ENCODE data around the gene CDC42BPA.

The CDC42BPA gene

GRCh38 chr1:226943156-226943555 is 375.1 kb downstream of the CDC42BPA start:
- H3K9ac ChIP-seq (ENCODE audit: low read length in 5 of 5): peak overlapping the region in 1 of 5 donors; percentile 48
- H3K9me3 ChIP-seq (ENCODE audit: control insufficient read depth in 5 of 5, low read length in 5 of 5): peaks cover 0 to 5% (median 3%) of the 10 kb centered on the region in 5 donors
- H3K4me1 ChIP-seq (ENCODE audit: control insufficient read depth in 5 of 5, insufficient read depth in 5 of 5, low read length in 5 of 5): peaks cover 22 to 86% (median 82%) of the 10 kb centered on the region in 5 donors
- no peaks in the 10 kb centered on the region for H3K36me3 ChIP-seq (ENCODE audit: control insufficient read depth in 5 of 5, insufficient read depth in 5 of 5, low read length in 5 of 5)
- peak overlapping the region in 2 of 5 donors; percentile 17 to 19 for H3K4me3 ChIP-seq (ENCODE audit: low read depth in 1 of 5, low read length in 5 of 5)
- no peaks in the 10 kb centered on the region for H3K27me3 ChIP-seq (ENCODE audit: control insufficient read depth in 5 of 5, insufficient read depth in 4 of 5, low read length in 5 of 5)
- H3K27ac ChIP-seq (ENCODE audit: low read depth, low read length): peak overlapping the region; percentile 77

- H3K27ac ChIP-seq (ENCODE audit: low read depth, low read length): peak overlapping the region; percentile 77
- H3K4me3 ChIP-seq (ENCODE audit: low read depth in 1 of 5, low read length in 5 of 5): peak overlapping the region; percentile 3 to 89 (median 42)
- no peaks in the 10 kb centered on the region for H3K36me3 ChIP-seq (ENCODE audit: control insufficient read depth in 5 of 5, insufficient read depth in 5 of 5, low read length in 5 of 5)
- no peaks in the 10 kb centered on the region for H3K27me3 ChIP-seq (ENCODE audit: control insufficient read depth in 5 of 5, insufficient read depth in 4 of 5, low read length in 5 of 5)
- H3K9me3 ChIP-seq (ENCODE audit: control insufficient read depth in 5 of 5, low read length in 5 of 5): no peaks in the 10 kb centered on the region
- peaks cover 22 to 91% (median 83%) of the 10 kb centered on the region in 5 donors for H3K4me1 ChIP-seq (ENCODE audit: control insufficient read depth in 5 of 5, insufficient read depth in 5 of 5, low read length in 5 of 5)
- peak overlapping the region in 2 of 5 donors; percentile 21 to 48 for H3K9ac ChIP-seq (ENCODE audit: low read length in 5 of 5)
These were observed 375.9 kb downstream of the CDC42BPA start for GRCh38 chr1:226942392-226942791.

- Histone ChIP-seq H3K9me3 (ENCODE audit: control insufficient read depth in 5 of 5, low read length in 5 of 5) (peaks cover 0 to under 1% (median 0%) of the 10 kb centered on the region in 5 donors), H3K4me3 (ENCODE audit: low read depth in 1 of 5, low read length in 5 of 5) (peak overlapping the region; percentile 83 to 94 (median 89)), H3K36me3 (ENCODE audit: control insufficient read depth in 5 of 5, insufficient read depth in 5 of 5, low read length in 5 of 5) (no peaks in the 10 kb centered on the region), H3K4me1 (ENCODE audit: control insufficient read depth in 5 of 5, insufficient read depth in 5 of 5, low read length in 5 of 5) (peaks cover 19 to 76% (median 71%) of the 10 kb centered on the region in 5 donors), H3K9ac (ENCODE audit: low read length in 5 of 5) (peak overlapping the region; percentile 17 to 87 (median 78)), H3K27ac (ENCODE audit: low read depth, low read length) (peak overlapping the region; percentile 96), H3K27me3 (ENCODE audit: control insufficient read depth in 5 of 5, insufficient read depth in 4 of 5, low read length in 5 of 5) (no peaks in the 10 kb centered on the region)
These were observed 377.6 kb downstream of the CDC42BPA start for GRCh38 chr1:226940806-226941067.

GRCh38 chr1:226940029-226940805 is 378.1 kb downstream of the CDC42BPA start, which contains the start of gene COQ8A:
COQ8A (plus strand) TSS chr1:226940294; CDS start chr1:226961386, 21,092 bp downstream.
- peak within 1 kb of the TSS; percentile 83 to 94 (median 89) for H3K4me3 ChIP-seq (ENCODE audit: low read depth in 1 of 5, low read length in 5 of 5)
- H3K9ac ChIP-seq (ENCODE audit: low read length in 5 of 5): peak within 1 kb of the TSS; percentile 63 to 97 (median 89)
- peak within 1 kb of the TSS; percentile 96 for H3K27ac ChIP-seq (ENCODE audit: low read depth, low read length)
- peaks cover 19 to 71% (median 66%) of the 10 kb centered on the region in 5 donors for H3K4me1 ChIP-seq (ENCODE audit: control insufficient read depth in 5 of 5, insufficient read depth in 5 of 5, low read length in 5 of 5)
- H3K27me3 ChIP-seq (ENCODE audit: control insufficient read depth in 5 of 5, insufficient read depth in 4 of 5, low read length in 5 of 5): no peaks in the 10 kb centered on the region
- H3K9me3 ChIP-seq (ENCODE audit: control insufficient read depth in 5 of 5, low read length in 5 of 5): peaks cover 0 to 5% (median 0%) of the 10 kb centered on the region in 5 donors
- H3K36me3 ChIP-seq (ENCODE audit: control insufficient read depth in 5 of 5, insufficient read depth in 5 of 5, low read length in 5 of 5): no peaks in the 10 kb centered on the region

Data from subcutaneous abdominal adipose tissue (tissue), 5 donors.